DND-41 (cell line): Measurements from ENCODE around the gene KRT81.
"Not testable (repeated sequence)": the region's sequence is repeated elsewhere in the genome, so short reads cannot be mapped to it uniquely, and the experiment has no call there.

ENCODE experiments used
- CTCF ChIP-seq: IDR thresholded peaks from 2 replicates; pipeline ENCODE4 v1.5.1; 2012; ENCODE audit warnings: borderline replicate concordance, low read length, moderate library complexity, mild to moderate bottlenecking; ENCODE audit not compliant: poor library complexity, severe bottlenecking; ENCODE audit errors: extremely low read depth
- EZH2 ChIP-seq: IDR thresholded peaks from 3 replicates; pipeline ENCODE4 v1.6.1; 2012; ENCODE audit warnings: borderline replicate concordance, low read depth, mild to moderate bottlenecking, moderate library complexity, low read length, inconsistent platforms; ENCODE audit not compliant: severe bottlenecking

GRCh38 chr12:52290483-52291134, 725 bp downstream of the KRT81 start:
- not testable (repeated sequence) for TF ChIP-seq CTCF, EZH2
